ENCODE results near the gene PADI1. TPM values are rescaled to one million over a fixed set of nuclear protein-coding genes. Genes with fewer than 3 reads are reported as not detected.

PADI1 gene
- total and polyA plus RNA-seq, 2 of the 8 experiments (the other 6 are each of a cell fraction or from before 2014, with no cell fraction given), result 0.20 to 0.30 TPM

- FAIRE-seq (no peak), DNase-seq (ENCODE audit: low read depth in 1 of 2, low spot score in 2 of 2) (no peak)
- no peaks in the 10 kb centered on the region for H3K4me1 ChIP-seq (replicated peaks in 1 of 4; ENCODE audit: control insufficient read depth in 3 of 4, insufficient read depth in 4 of 4, low read length in 3 of 4)
- no peaks in the 10 kb centered on the region; the same call in 1 of the 2 replicates for H3K23me2 ChIP-seq (ENCODE audit: low read depth, low read length)
- H3K27me3 ChIP-seq (replicated peaks in 1 of 4; ENCODE audit: control insufficient read depth in 3 of 4, extremely low read depth in 1 of 4, insufficient read depth in 3 of 4, low read length in 3 of 4), result peaks cover 0 to 2% (median 0%) of the 10 kb centered on the region in 4 experiments; a peak in 1 of 7 replicates
- ChIA-PET POLR2A (ENCODE audit: partially characterized antibody) (interaction anchor here (0.6 to 1.5 kb wide), 2 partner anchors 8 to 43 kb away, joined by 3 read pairs; no protein-coding TSS in a partner anchor), CTCF (ENCODE audit: partially characterized antibody) (interaction anchor here (0.6 to 3.7 kb wide), 13 partner anchors 10 to 1921 kb away, joined by 3 to 19 read pairs (median 3); partner anchors contain the start of gene PADI3)
- H2AK5ac ChIP-seq (ENCODE audit: low read depth, low read length), result no peak overlapping the region
- H2BK12ac ChIP-seq (ENCODE audit: low read depth, low read length), result no peak overlapping the region
- no peak overlapping the region for H3K23ac ChIP-seq (ENCODE audit: insufficient read length)
- H2AFZ ChIP-seq (ENCODE audit: low read length), result no peak overlapping the region
- H2BK120ac ChIP-seq (replicated peaks; ENCODE audit: low read depth, low read length), result no peak overlapping the region
- no peak overlapping the region for H3K27ac ChIP-seq (ENCODE audit: low read depth, low read length)
- no peak overlapping the region for H3K9ac ChIP-seq (replicated peaks in 1 of 4; ENCODE audit: extremely low read depth in 1 of 4, low read depth in 3 of 4, low read length in 3 of 4)
- H3K14ac ChIP-seq (ENCODE audit: insufficient read length), result no peak overlapping the region
- TF ChIP-seq SP2 (IDR thresholded peaks at IDR 0.05; ENCODE audit: low read length), result no peak
- no peak for TF ChIP-seq SUZ12 (IDR thresholded peaks at IDR 0.05; ENCODE audit: low read length)
- TF ChIP-seq ATF3 (IDR thresholded peaks at IDR 0.05; ENCODE audit: insufficient read depth, low read depth, low read length), result no peak
- TF ChIP-seq RNF2 (IDR thresholded peaks at IDR 0.05; ENCODE audit: borderline replicate concordance, low read depth, low read length, missing control alignments, poor library complexity, severe bottlenecking), result no peak
- TF ChIP-seq RBBP5 (IDR thresholded peaks at IDR 0.05; ENCODE audit: borderline replicate concordance, low read depth, low read length), result no peak
- no peak for TF ChIP-seq TBP (IDR thresholded peaks at IDR 0.05; ENCODE audit: low read depth, low read length)
- TF ChIP-seq SAP30 (IDR thresholded peaks at IDR 0.05; ENCODE audit: insufficient read depth, insufficient replicate concordance, low read length), result no peak
- TF ChIP-seq MAFK (IDR thresholded peaks at IDR 0.05; ENCODE audit: low read depth, low read length), result no peak
- no peak for TF ChIP-seq PHF8 (conservative IDR thresholded peaks at IDR 0.05; ENCODE audit: low read depth, low read length)
- no peak for TF ChIP-seq KDM5A (IDR thresholded peaks at IDR 0.05; ENCODE audit: low read length)
- no peak for TF ChIP-seq KDM1A (IDR thresholded peaks at IDR 0.05; ENCODE audit: borderline replicate concordance, low read length)
- no peak for TF ChIP-seq TEAD4 (IDR thresholded peaks at IDR 0.05; ENCODE audit: low read depth, low read length)
- no peak overlapping the region for H2BK15ac ChIP-seq (ENCODE audit: low read length)
- H3K56ac ChIP-seq (replicated peaks; ENCODE audit: insufficient read length, low read depth, low read length), result no peak overlapping the region
- H3K4ac ChIP-seq (replicated peaks; ENCODE audit: insufficient read length, low read depth, low read length), result no peak overlapping the region
- H3K79me2 ChIP-seq (ENCODE audit: control insufficient read depth in 1 of 2, insufficient read depth in 2 of 2, low read length in 2 of 2), result no peaks in the 10 kb centered on the region
- no peaks in the 10 kb centered on the region for H3K9me3 ChIP-seq (ENCODE audit: insufficient read depth in 2 of 2, low read depth in 1 of 2, low read length in 1 of 2)
- no peak overlapping the region for H4K8ac ChIP-seq (ENCODE audit: extremely low read depth, insufficient read depth, low read length)
- H3K4me3 ChIP-seq (ENCODE audit: extremely low read depth in 1 of 4, insufficient read depth in 2 of 4, low read depth in 3 of 4, low read length in 4 of 4), result no peak overlapping the region
- no peak overlapping the region for H4K5ac ChIP-seq (ENCODE audit: insufficient read length, low read depth, low read length)
- H3K36me3 ChIP-seq (ENCODE audit: control insufficient read depth in 2 of 4, insufficient read depth in 4 of 4, low read length in 3 of 4), result no peaks in the 10 kb centered on the region
- no peak overlapping the region for H3K18ac ChIP-seq (ENCODE audit: extremely low read depth, low read length)
- WGBS, 2 experiments (ENCODE audit: extremely low coverage in 1 of 2, insufficient coverage in 1 of 2, insufficient read length in 1 of 2, insufficient replicate concordance in 2 of 2, low coverage in 1 of 2, low lambda C conversion rate in 2 of 2, missing lambda C conversion rate in 1 of 2), result 97% methylated on average over 6 of the region's 6 CpGs; no CpG with 5 or more reads in 1 of the 2 experiments
- H3K4me2 ChIP-seq (ENCODE audit: insufficient read depth in 1 of 2, low read depth in 2 of 2, low read length in 2 of 2), result no peak overlapping the region
- H4K91ac ChIP-seq (replicated peaks; ENCODE audit: insufficient read length, low read length), result no peak overlapping the region
- H2BK5ac ChIP-seq (ENCODE audit: low read depth, low read length), result no peak overlapping the region
- no peaks in the 10 kb centered on the region for H3K79me1 ChIP-seq (ENCODE audit: low read depth, low read length)
- no peaks in the 10 kb centered on the region for H4K20me1 ChIP-seq (replicated peaks in 1 of 2; ENCODE audit: control insufficient read depth in 1 of 2, insufficient read depth in 2 of 2, low read length in 2 of 2)
- H2BK20ac ChIP-seq (ENCODE audit: low read length), result no peak overlapping the region
Measured at GRCh38 chr1:17258758-17259130, 53.8 kb downstream of the PADI1 start.
